ENCODE results near the gene ZNF384. TPM values are rescaled to one million over a fixed set of nuclear protein-coding genes. Genes with fewer than 3 reads are reported as not detected.

ZNF384 gene
- total and polyA plus RNA-seq, 2 experiments from 2014 or later = 44.1 to 44.9 TPM

- H3K9me3 ChIP-seq (ENCODE audit: low read depth) = no peaks in the 10 kb centered on the region
- TF ChIP-seq CTCF (IDR thresholded peaks at IDR 0.05; ENCODE audit: low read depth, low read length) = no peak
- peak within 1 kb of the TSS; percentile 71 for H3K4me3 ChIP-seq
- H3K4me1 ChIP-seq (ENCODE audit: low read depth) = peaks cover 5% of the 10 kb centered on the region
- peaks cover 40% of the 10 kb centered on the region for H3K27me3 ChIP-seq
- no peak within 1 kb of the TSS for H3K27ac ChIP-seq
- H3K36me3 ChIP-seq = no peaks in the 10 kb centered on the region
- DNase-seq (ENCODE audit: low read depth in 1 of 2, low spot score in 1 of 2) = peak; percentile 40 to 81
These were observed 11.5 kb upstream of the ZNF384 start, which contains the start of gene PIANP for GRCh38 chr12:6700646-6701051. TSS of gene PIANP (minus strand) at chr12:6700815. CDS start at chr12:6698061, 2,754 bp downstream.

- H3K27me3 ChIP-seq = peaks cover 40% of the 10 kb centered on the region
- H3K27ac ChIP-seq = no peak overlapping the region
- H3K9me3 ChIP-seq (ENCODE audit: low read depth) = no peaks in the 10 kb centered on the region
- no peak for TF ChIP-seq CTCF (IDR thresholded peaks at IDR 0.05; ENCODE audit: low read depth, low read length)
- peak overlapping the region; percentile 71 for H3K4me3 ChIP-seq
- H3K36me3 ChIP-seq = no peaks in the 10 kb centered on the region
- peaks cover 5% of the 10 kb centered on the region for H3K4me1 ChIP-seq (ENCODE audit: low read depth)
- DNase-seq (ENCODE audit: low read depth in 1 of 2, low spot score in 1 of 2) = peak in 1 of 2 donors; percentile 49
These were observed 10.9 kb upstream of the ZNF384 start for GRCh38 chr12:6699989-6700645.

- Histone ChIP-seq H3K27ac (no peak overlapping the region), H3K4me3 (peak overlapping the region; percentile 71), H3K4me1 (ENCODE audit: low read depth) (peaks cover 5% of the 10 kb centered on the region), H3K36me3 (no peaks in the 10 kb centered on the region), H3K9me3 (ENCODE audit: low read depth) (no peaks in the 10 kb centered on the region), H3K27me3 (peaks cover 40% of the 10 kb centered on the region)
- TF ChIP-seq CTCF (IDR thresholded peaks at IDR 0.05; ENCODE audit: low read depth, low read length) = no peak
- DNase-seq (ENCODE audit: low read depth in 1 of 2, low spot score in 1 of 2) = no peak
These were observed 10.2 kb upstream of the ZNF384 start for GRCh38 chr12:6699259-6699988.

GRCh38 chr12:6698352-6699046 lies 9.3 kb upstream of the ZNF384 start:
- no peak overlapping the region for H3K4me3 ChIP-seq
- no peak for TF ChIP-seq CTCF (IDR thresholded peaks at IDR 0.05; ENCODE audit: low read depth, low read length)

GRCh38 chr12:6697584-6698351 lies 8.6 kb upstream of the ZNF384 start:
- H3K27ac ChIP-seq = no peak overlapping the region
- peak; percentile 40 to 71 for DNase-seq (ENCODE audit: low read depth in 1 of 2, low spot score in 1 of 2)
- peak; percentile 67 for TF ChIP-seq CTCF (IDR thresholded peaks at IDR 0.05; ENCODE audit: low read depth, low read length)
- H3K27me3 ChIP-seq = peaks cover 40% of the 10 kb centered on the region
- H3K9me3 ChIP-seq (ENCODE audit: low read depth) = no peaks in the 10 kb centered on the region
- H3K36me3 ChIP-seq = no peaks in the 10 kb centered on the region
- H3K4me3 ChIP-seq = no peak overlapping the region
- peaks cover 5% of the 10 kb centered on the region for H3K4me1 ChIP-seq (ENCODE audit: low read depth)

More at GRCh38 chr12:6698352-6699046, 9.3 kb upstream of the ZNF384 start:
- Histone ChIP-seq H3K9me3 (ENCODE audit: low read depth) (no peaks in the 10 kb centered on the region), H3K4me1 (ENCODE audit: low read depth) (peaks cover 5% of the 10 kb centered on the region), H3K27me3 (peaks cover 40% of the 10 kb centered on the region), H3K27ac (no peak overlapping the region), H3K36me3 (no peaks in the 10 kb centered on the region)
- DNase-seq (ENCODE audit: low read depth in 1 of 2, low spot score in 1 of 2) = no peak
